K562 (cell line): ENCODE data around the gene BORCS8. TPM values are rescaled to one million over a fixed set of nuclear protein-coding genes. Genes with fewer than 3 reads are reported as not detected.

ENCODE experiments used
- BRD4 ChIP-seq: fragments of 200-600 bp; sonication (generic); IDR thresholded peaks from 2 replicates; pipeline ENCODE4 v1.6.1; 2017; ENCODE audit warnings: inconsistent platforms
- CREB1 ChIP-seq, 2 experiments: sonication (generic) in 1 of 2; formaldehyde crosslinking in 1 of 2; IDR thresholded peaks; 2 replicates each; pipeline versions ENCODE4 v1.6.1 to v1.8.0; 2012 to 2022; ENCODE audit warnings: inconsistent platforms in 1 of 2, mild to moderate bottlenecking in 1 of 2, missing genetic modification reagents in 1 of 2, moderate library complexity in 1 of 2
- E2F5 ChIP-seq: sonication (generic); formaldehyde crosslinking; IDR thresholded peaks from 2 replicates; pipeline ENCODE4 v1.8.0; 2022; ENCODE audit warnings: mild to moderate bottlenecking, missing genetic modification reagents
- FOXJ2 ChIP-seq: fragments of 200-800 bp; sonication (Bioruptor generic); IDR thresholded peaks from 2 replicates; pipeline ENCODE4 v1.6.1; 2016; ENCODE audit warnings: missing genetic modification characterization, missing compliant biosample characterization
- GTF2E2 ChIP-seq: fragments of 200-800 bp; sonication (Bioruptor generic); IDR thresholded peaks from 2 replicates; pipeline ENCODE4 v1.6.1; 2016; ENCODE audit warnings: missing genetic modification characterization, missing compliant biosample characterization
- HBP1 ChIP-seq: fragments of 450-650 bp; formaldehyde crosslinking; IDR thresholded peaks from 2 replicates; pipeline ENCODE4 v1.4.0; 2022; ENCODE audit warnings: missing genetic modification characterization
- MYBL2 ChIP-seq, 2 experiments: fragments of 450-650 bp in 1 of 2; sonication (generic) in 1 of 2; formaldehyde crosslinking in 1 of 2; IDR thresholded peaks; 2 replicates each; pipeline versions ENCODE4 v1.6.1 to v1.8.1; 2017 to 2022; ENCODE audit warnings: borderline replicate concordance in 1 of 2, inconsistent platforms in 1 of 2, low read depth in 1 of 2, mild to moderate bottlenecking in 1 of 2, missing genetic modification reagents in 1 of 2, moderate library complexity in 1 of 2
- PHF20 ChIP-seq: fragments of 450-650 bp; IDR thresholded peaks from 2 replicates; pipeline ENCODE4 v1.6.1; 2018; ENCODE audit not compliant: partially characterized antibody
- POLR2H ChIP-seq: IDR thresholded peaks from 2 replicates; pipeline ENCODE4 v1.6.1; 2016; ENCODE audit warnings: missing genetic modification characterization, low read depth, mild to moderate bottlenecking, control low read depth, missing compliant biosample characterization, moderate library complexity
- POU5F1 ChIP-seq: fragments of 150-350 bp; IDR thresholded peaks from 2 replicates; pipeline ENCODE4 v1.6.1; 2014; ENCODE audit warnings: borderline replicate concordance, low read length, low read depth, mild to moderate bottlenecking; ENCODE audit not compliant: partially characterized antibody
- RB1 ChIP-seq: fragments of 450-650 bp; IDR thresholded peaks from 2 replicates; pipeline ENCODE4 v1.6.1; 2017; ENCODE audit warnings: low read depth, mild to moderate bottlenecking
- TARDBP ChIP-seq: fragments of 450-650 bp; IDR thresholded peaks from 2 replicates; pipeline ENCODE4 v1.6.1; 2016
- ZBTB49 ChIP-seq: sonication (generic); formaldehyde crosslinking; IDR thresholded peaks from 2 replicates; pipeline ENCODE4 v1.8.0; 2022; ENCODE audit warnings: missing genetic modification reagents, mild to moderate bottlenecking, borderline replicate concordance
- ZNF165 ChIP-seq: fragments of 250-450 bp; sonication (Bioruptor Pico); IDR thresholded peaks from 2 replicates; pipeline ENCODE4 v1.4.0; 2020; ENCODE audit warnings: borderline replicate concordance
- ZNF583 ChIP-seq: fragments of 250-450 bp; sonication (Bioruptor Pico); IDR thresholded peaks from 2 replicates; pipeline ENCODE4 v1.4.0; 2020
- ZNF589 ChIP-seq: fragments of 200-800 bp; sonication (Bioruptor generic); IDR thresholded peaks from 2 replicates; pipeline ENCODE4 v1.6.1; 2016; ENCODE audit warnings: low read depth, missing genetic modification characterization, missing compliant biosample characterization
- ZNF592 ChIP-seq: fragments of 450-650 bp; IDR thresholded peaks from 2 replicates; pipeline ENCODE4 v1.6.1; 2017; ENCODE audit warnings: antibody characterized with exemption, mild to moderate bottlenecking
- polyA plus RNA-seq, 8 experiments: library from polyadenylated mRNA; depleted of rRNA in 4 of 8; stranded (reverse) in 5 of 8; unstranded in 3 of 8; fragments of >200 nt; fragmentation: Nextera tagmentation in 2 of 8; fragmentation: Illumina TruSeq in 1 of 8; extraction: Ambion mirVana in 2 of 8; extraction: Trizol in 1 of 8; gene quantifications; 2 replicates each; pipeline versions ENCODE4 v1.2.1 to v1.2.3, GENCODE V29; 2011 to 2014; ENCODE audit warnings: inconsistent platforms in 1 of 8, missing spikeins in 1 of 8
- total RNA-seq, 7 experiments: library from RNA; depleted of rRNA in 6 of 7; stranded (reverse); fragments of >200 nt in 6 of 7; fragmentation: Illumina TruSeq in 2 of 7; extraction: Trizol in 2 of 7; gene quantifications; 2 replicates each; pipeline versions ENCODE4 v1.2.1 to v1.2.3, GENCODE V29; 2011 to 2021; ENCODE audit warnings: low replicate concordance in 1 of 7

Gene BORCS8
- total and polyA plus RNA-seq, 9 of the 15 experiments (the other 6 are each of a cell fraction or from before 2014, with no cell fraction given): 4.6 to 33.6 (median 16.3) TPM

- TF ChIP-seq ZBTB49 (CRISPR knock-in tag): peak; percentile 32; the same call in 1 of the 2 replicates
- TF ChIP-seq ZNF165 (CRISPR knock-in tag): peak; percentile 36; the same call in 1 of the 2 replicates
- TF ChIP-seq POLR2H: peak; percentile 14
- TF ChIP-seq POU5F1: peak; percentile 39
- no peak for TF ChIP-seq MYBL2 (IDR thresholded peaks at IDR 0.05; ENCODE audit: low read depth)
- TF ChIP-seq MYBL2 (CRISPR knock-in tag; IDR thresholded peaks at IDR 0.05; ENCODE audit: borderline replicate concordance): no peak
- TF ChIP-seq RB1: peak; percentile 93
- TF ChIP-seq CREB1 (IDR thresholded peaks at IDR 0.05): peak; percentile 12; the same call in 1 of the 2 replicates
- peak; percentile 53; the same call in 1 of the 2 replicates for TF ChIP-seq CREB1 (CRISPR knock-in tag; IDR thresholded peaks at IDR 0.05)
- peak; percentile 82; the same call in 1 of the 2 replicates for TF ChIP-seq BRD4
- peak; percentile 69; the same call in 1 of the 2 replicates for TF ChIP-seq ZNF583
- TF ChIP-seq ZNF592: no peak
- peak; percentile 95 for TF ChIP-seq GTF2E2
- peak; percentile 93 for TF ChIP-seq PHF20
- peak; percentile 64; the same call in 1 of the 2 replicates for TF ChIP-seq TARDBP
- TF ChIP-seq E2F5 (CRISPR knock-in tag): peak; percentile 38; the same call in 1 of the 2 replicates
- TF ChIP-seq HBP1 (CRISPR knock-in tag): 0 out of 2 replicates have a peak, but pooled peaks have one; percentile 15
- TF ChIP-seq ZNF589 (CRISPR knock-in tag): no peak
- 0 out of 2 replicates have a peak, but pooled peaks have one; percentile 54 for TF ChIP-seq FOXJ2 (tag)
Observed at GRCh38 chr19:19192078-19192882, at the start of gene BORCS8, which contains the start of gene RFXANK (continued).
